Heart left ventricle (tissue), 16 donors: Measurements from ENCODE around the gene NANOS3. TPM values are rescaled to one million over a fixed set of nuclear protein-coding genes. Genes with fewer than 3 reads are reported as not detected.
A peak's percentile ranks its signal among the peaks of the same experiment; 100 is the strongest.

Experiments used
- ATAC-seq, 4 donors: fragments of 200-7000 bp; cut with Tn5 transposase; one replicate each; pipeline ENCODE4 v1.9.1; 2020 to 2022; ENCODE audit warnings: moderate library complexity in 4 of 4, mild to moderate bottlenecking in 3 of 4, moderate number of reproducible peaks in 1 of 4
- DNase-seq, 5 donors: peaks; one replicate each; pipeline ENCODE4 v3.0.0-alpha.2; 2020
- H3K27ac ChIP-seq, 12 donors: fragments of 200-600 bp; sonication (generic) in 4 of 12; one replicate each; pipeline versions ENCODE4 v1.5.0 to v1.8.0; 2016 to 2022; ENCODE audit warnings: mild to moderate bottlenecking in 2 of 12
- H3K27me3 ChIP-seq, 9 donors: fragments of 200-600 bp; sonication (generic) in 2 of 9; one replicate each; pipeline versions ENCODE4 v1.5.1 to v1.8.0; 2016 to 2022; ENCODE audit warnings: mild to moderate bottlenecking in 3 of 9
- H3K36me3 ChIP-seq, 9 donors: fragments of 200-600 bp; sonication (generic) in 2 of 9; one replicate each; pipeline versions ENCODE4 v1.5.0 to v1.8.0; 2018 to 2022; ENCODE audit warnings: mild to moderate bottlenecking in 2 of 9
- H3K4me1 ChIP-seq, 12 donors: fragments of 200-600 bp; sonication (generic) in 4 of 12; one replicate each; pipeline versions ENCODE4 v1.5.0 to v1.8.0; 2016 to 2022; ENCODE audit warnings: mild to moderate bottlenecking in 3 of 12
- H3K4me3 ChIP-seq, 12 donors: fragments of 200-600 bp; sonication (generic) in 4 of 12; one replicate each; pipeline versions ENCODE4 v1.5.0 to v1.8.0; 2017 to 2022; ENCODE audit warnings: mild to moderate bottlenecking in 9 of 12, moderate library complexity in 4 of 12
- H3K9me3 ChIP-seq, 12 donors: fragments of 200-600 bp; sonication (generic) in 4 of 12; one replicate each; pipeline versions ENCODE4 v1.5.0 to v1.8.0; 2016 to 2022; ENCODE audit warnings: mild to moderate bottlenecking in 1 of 12
- POLR2A ChIP-seq, 2 donors: fragments of 450-650 bp; IDR thresholded peaks; one replicate each; pipeline ENCODE4 v1.6.1; 2017; ENCODE audit warnings: antibody characterized with exemption in 2 of 2, mild to moderate bottlenecking in 2 of 2, moderate library complexity in 2 of 2
- WGBS, 4 donors: extraction: QIAGEN DNeasy Blood & Tissue Kit in 2 of 4; methylation state at CpG; one replicate each; pipeline versions ENCODE4 v1.1.5 to v1.1.7; 2013 to 2018; 5-methylcytosine and 5-hydroxymethylcytosine counted together
- intact Hi-C, 10 donors: fragments of 100-400 bp; cut with DNase I; formaldehyde crosslinking; loops; one replicate each; pipeline versions ENCODE4 v1.11.1 to v1.14.2; 2022
- polyA plus RNA-seq, 2 donors: library from polyadenylated mRNA; stranded (reverse); fragments of 200-250 nt; gene quantifications; one replicate each; pipeline ENCODE4 v1.2.3, GENCODE V29; 2013
- total RNA-seq, 9 donors: library from RNA; depleted of rRNA in 2 of 9; stranded (reverse); fragments of >200 nt in 2 of 9; fragmentation: NEBNext Ultra II Directional in 3 of 9; extraction: Animal tissue kit (Norgen Biotek cat#: 25700) in 3 of 9; gene quantifications; one replicate each; pipeline versions ENCODE4 v1.1.0 to v1.2.4, GENCODE V29; 2016 to 2023
- TF ChIP-seq, protein P1 (sequence below), 12 donors: fragments of 200-600 bp; sonication (generic) in 4 of 12; IDR thresholded peaks; one replicate each; pipeline versions ENCODE4 v1.5.0 to v1.8.0; 2018 to 2022; ENCODE audit warnings: antibody characterized with exemption in 12 of 12, mild to moderate bottlenecking in 5 of 12
- donor health status: ischemic (EF 13 %, LVEDD 7.1; RV severe dilation, severe dysfunction).
- donor health status: healthy with polysubstance abuse.
- donor health status: DM: no; HTN: yes; CAD: no.
- donor health status: DM: no; HTN: no; CAD: no.
- donor health status: ischemic (EF 25% LVEDD 6.9; RV normal size, moderate dysfunction).
- donor health status: ischemic (EF 25% LVEDD 5.7; RV mildly dilated, moderate dysfunction).
- donor health status: healthy.
- donor health status: DM: yes; HTN: yes; CAD: no.
- donor health status: ischemic (EF 35%, LVEDD 5.7; RV mildly dilated, moderate dysfunction).
- donor health status: nonischemic (EF 11% LVEDD 7.7; RV severe dilation, severe dysfunction).
- donor health status: DM: yes; HTN: yes; CAD: no.
- donor health status: PGD.
- donor health status: ischemic (EF 29% LVEDD 5.4; RV normal size, mild dysfunction).
- donor health status: nonischemic (EF 23%, LVEDD 6.1; RV moderate dilation, normal function).

The NANOS3 gene
- total and polyA plus RNA-seq, 11 donors = 0.36 to 1.7 (median 1.1) TPM; not detected in 5

GRCh38 chr19:13847407-13848339 lies 29.3 kb upstream of the NANOS3 start:
- H3K4me1 ChIP-seq = peaks cover 20 to 89% (median 68%) of the 10 kb centered on the region in 12 donors

DNA sequence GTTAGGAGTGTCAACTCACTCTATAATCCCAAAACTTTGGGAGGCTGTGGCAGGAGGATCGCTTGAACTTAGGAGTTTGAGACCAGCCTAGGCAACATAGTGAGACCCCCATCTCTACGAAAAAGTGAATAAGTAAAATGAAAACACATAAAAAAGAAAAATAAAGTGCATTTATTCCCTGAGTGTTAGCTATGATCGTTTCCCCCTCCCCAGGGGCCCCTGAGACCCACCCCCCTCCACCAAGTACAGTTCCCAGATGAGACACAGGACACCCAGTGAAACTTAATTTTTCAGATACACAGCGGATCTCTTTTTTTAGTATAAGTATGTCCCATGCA lies 28.6 kb upstream of the NANOS3 start:
- Histone ChIP-seq H3K27ac (peak overlapping the region; percentile 96 to 100 (median 100)), H3K27me3 (no peaks in the 10 kb centered on the region), H3K4me1 (peaks cover 18 to 84% (median 65%) of the 10 kb centered on the region in 12 donors), H3K4me3 (no peak overlapping the region), H3K9me3 (no peaks in the 10 kb centered on the region), H3K36me3 (no peaks in the 10 kb centered on the region)
- intact Hi-C loops = loop anchor here in 1 of 10 donors (10.0 kb wide), 1 partner anchor 694 kb away; the partner anchor contains the start of genes IER2 and STX10
- no peak for ATAC-seq
- WGBS, 4 donors = 72 to 77% (median 73%) methylated on average over 4 of the region's 4 CpGs
- TF ChIP-seq, protein P1, sequence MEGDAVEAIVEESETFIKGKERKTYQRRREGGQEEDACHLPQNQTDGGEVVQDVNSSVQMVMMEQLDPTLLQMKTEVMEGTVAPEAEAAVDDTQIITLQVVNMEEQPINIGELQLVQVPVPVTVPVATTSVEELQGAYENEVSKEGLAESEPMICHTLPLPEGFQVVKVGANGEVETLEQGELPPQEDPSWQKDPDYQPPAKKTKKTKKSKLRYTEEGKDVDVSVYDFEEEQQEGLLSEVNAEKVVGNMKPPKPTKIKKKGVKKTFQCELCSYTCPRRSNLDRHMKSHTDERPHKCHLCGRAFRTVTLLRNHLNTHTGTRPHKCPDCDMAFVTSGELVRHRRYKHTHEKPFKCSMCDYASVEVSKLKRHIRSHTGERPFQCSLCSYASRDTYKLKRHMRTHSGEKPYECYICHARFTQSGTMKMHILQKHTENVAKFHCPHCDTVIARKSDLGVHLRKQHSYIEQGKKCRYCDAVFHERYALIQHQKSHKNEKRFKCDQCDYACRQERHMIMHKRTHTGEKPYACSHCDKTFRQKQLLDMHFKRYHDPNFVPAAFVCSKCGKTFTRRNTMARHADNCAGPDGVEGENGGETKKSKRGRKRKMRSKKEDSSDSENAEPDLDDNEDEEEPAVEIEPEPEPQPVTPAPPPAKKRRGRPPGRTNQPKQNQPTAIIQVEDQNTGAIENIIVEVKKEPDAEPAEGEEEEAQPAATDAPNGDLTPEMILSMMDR (IDR thresholded peaks at IDR 0.05) = no peak
- DNase-seq = no peak

More at GRCh38 chr19:13847407-13848339, 29.3 kb upstream of the NANOS3 start:
- Histone ChIP-seq H3K27ac (peak overlapping the region; percentile 96 to 100 (median 100)), H3K27me3 (no peaks in the 10 kb centered on the region), H3K9me3 (no peaks in the 10 kb centered on the region), H3K4me3 (peak overlapping the region; percentile 22 to 65 (median 58)), H3K36me3 (no peaks in the 10 kb centered on the region)
- peak in 1 of 2 donors; percentile 80 for TF ChIP-seq POLR2A (IDR thresholded peaks at IDR 0.05)
- TF ChIP-seq, protein P1 (IDR thresholded peaks at IDR 0.05) = peak in 10 of 12 donors; percentile 9 to 56 (median 34)
- ATAC-seq (peak; percentile 60 to 75 (median 68)), DNase-seq (peak; percentile 98)
- WGBS, 4 donors = 3 to 14% (median 5%) methylated on average over 10 to 47 of the region's 47 CpGs
- intact Hi-C loops = loop anchor here in 2 of 10 donors (1.0 to 10.0 kb wide), 2 partner anchors 8 to 693 kb away; partner anchors contain the start of genes IER2 (in 1 of the 2) and STX10 (in 1 of the 2)

- Histone ChIP-seq H3K27ac (peak overlapping the region in 11 of 12 donors; percentile 96 to 100 (median 100)), H3K9me3 (no peaks in the 10 kb centered on the region), H3K4me1 (peaks cover 16 to 76% (median 58%) of the 10 kb centered on the region in 12 donors), H3K36me3 (no peaks in the 10 kb centered on the region), H3K4me3 (no peak overlapping the region), H3K27me3 (no peaks in the 10 kb centered on the region)
- DNase-seq (peak in 2 of 5 donors; percentile 24 to 30), ATAC-seq (no peak)
- TF ChIP-seq POLR2A (IDR thresholded peaks at IDR 0.05) = no peak
- WGBS, 4 donors = 54 to 60% (median 56%) methylated on average over 11 to 16 of the region's 16 CpGs
- intact Hi-C loops = loop anchor here in 1 of 10 donors (10.0 kb wide), 1 partner anchor 694 kb away; the partner anchor contains the start of genes IER2 and STX10
Measured at GRCh38 chr19:13848798-13849676, 27.9 kb upstream of the NANOS3 start.
